GM12878 (cell line): ENCODE results near the gene ZNF723. TPM values are rescaled to one million over a fixed set of nuclear protein-coding genes. Genes with fewer than 3 reads are reported as not detected.

ENCODE experiments used
- ATAC-seq: fragments of 200-7000 bp; cut with Tn5 transposase; 3 replicates; pipeline ENCODE4 v1.9.1; 2020; ENCODE audit warnings: mild to moderate bottlenecking, moderate library complexity
- BruUV-seq: library from RNA; stranded (reverse); fragments of 400-500 nt; replicated peaks from 2 replicates; lab custom pipeline; 2021; lab: Mats Ljungman, UMichigan
- CTCF ChIA-PET: fragments of 300-600 bp; sonication (Branson Sonifier 250); formaldehyde crosslinking; extraction: SDS; loops from one replicate; lab custom pipeline; 2021; ENCODE audit warnings: inconsistent platforms; lab: Yijun Ruan, JAX
- POLR2A ChIA-PET: fragments of 350-600 bp; formaldehyde crosslinking; extraction: SDS; loops from one replicate; lab custom pipeline; 2021; ENCODE audit warnings: inconsistent platforms; lab: Charles Lee
- RAD21 ChIA-PET: fragments of 300-600 bp; sonication (Branson Sonifier 250); formaldehyde crosslinking; loops from one replicate; lab custom pipeline; 2023; ENCODE audit warnings: antibody characterized with exemption; ENCODE audit not compliant: unreplicated experiment; lab: Charles Lee
- SMC1A ChIA-PET: fragments of 300-600 bp; sonication (Branson Sonifier 250); formaldehyde crosslinking; loops from one replicate; lab custom pipeline; 2023; ENCODE audit not compliant: unreplicated experiment, uncharacterized antibody; lab: Charles Lee
- DNase-seq: peaks from one replicate; pipeline ENCODE4 v3.0.0-alpha.2; 2011; ENCODE audit warnings: low read depth, low spot score
- FAIRE-seq: peaks from 3 replicates; lab custom pipeline; 2011; peaks lifted over from hg19 to GRCh38; lab: Jason Lieb, UNC
- H2AFZ ChIP-seq: 2 replicates; pipeline ENCODE4 v1.6.0; 2011; ENCODE audit warnings: low read depth, low read length, control low read depth; ENCODE audit not compliant: control insufficient read depth
- H3K27ac ChIP-seq: 2 replicates; pipeline ENCODE4 v1.5.1; 2011; ENCODE audit warnings: control low read depth; ENCODE audit not compliant: control insufficient read depth, insufficient read depth
- H3K27me3 ChIP-seq, 2 experiments: replicated peaks in 1 of 2; 2 replicates each; pipeline versions ENCODE4 v1.6.0 to v1.6.1; 2011; ENCODE audit warnings: low read length in 1 of 2; ENCODE audit not compliant: control insufficient read depth in 2 of 2, insufficient read depth in 2 of 2
- H3K36me3 ChIP-seq, 2 experiments: 2 replicates each; pipeline ENCODE4 v1.5.1; 2011; ENCODE audit warnings: low read length in 1 of 2; ENCODE audit not compliant: control insufficient read depth in 2 of 2, insufficient read depth in 2 of 2
- H3K4me1 ChIP-seq: 2 replicates; pipeline ENCODE4 v1.6.1; 2011; ENCODE audit warnings: mild to moderate bottlenecking, low read length, moderate library complexity, mixed read lengths; ENCODE audit not compliant: control insufficient read depth, insufficient read depth
- H3K4me2 ChIP-seq: 2 replicates; pipeline ENCODE4 v1.6.0; 2011; ENCODE audit warnings: control low read depth; ENCODE audit not compliant: control insufficient read depth, insufficient read depth
- H3K4me3 ChIP-seq: fragments of 200-600 bp; sonication (generic); 2 replicates; pipeline ENCODE4 v1.5.1; 2016
- H3K79me2 ChIP-seq: 2 replicates; pipeline ENCODE4 v1.6.0; 2011; ENCODE audit warnings: low read length; ENCODE audit not compliant: control insufficient read depth, insufficient read depth
- H3K9ac ChIP-seq: 2 replicates; pipeline ENCODE4 v1.8.0; 2011; ENCODE audit warnings: low read length, control low read depth, mixed read lengths; ENCODE audit not compliant: control insufficient read depth, insufficient read depth
- H3K9me3 ChIP-seq: replicated peaks from 3 replicates; pipeline ENCODE4 v1.5.1; 2011; ENCODE audit warnings: mild to moderate bottlenecking, low read length; ENCODE audit not compliant: control insufficient read depth, insufficient read depth
- H4K20me1 ChIP-seq: 2 replicates; pipeline ENCODE4 v1.6.0; 2011; ENCODE audit not compliant: control insufficient read depth, insufficient read depth
- BACH1 ChIP-seq: fragments of 450-650 bp; IDR thresholded peaks from 2 replicates; pipeline ENCODE4 v1.6.1; 2017; ENCODE audit warnings: mild to moderate bottlenecking, borderline replicate concordance
- BHLHE40 ChIP-seq, 2 experiments: fragments of 450-650 bp in 1 of 2; IDR thresholded peaks; 2 replicates each; pipeline ENCODE4 v1.6.1; 2011 to 2017; ENCODE audit warnings: low read depth in 2 of 2, borderline replicate concordance in 1 of 2, improper control_type of control experiment in 1 of 2, low read length in 1 of 2, mild to moderate bottlenecking in 1 of 2
- CBFB ChIP-seq: IDR thresholded peaks from 2 replicates; pipeline ENCODE4 v1.6.1; 2016; ENCODE audit warnings: antibody characterized with exemption, low read depth
- DPF2 ChIP-seq: fragments of 450-650 bp; IDR thresholded peaks from 2 replicates; pipeline ENCODE4 v1.6.1; 2017; ENCODE audit warnings: mild to moderate bottlenecking
- EP300 ChIP-seq, 2 experiments: fragments of 150-350 bp in 1 of 2; IDR thresholded peaks; 2 replicates each; pipeline ENCODE4 v1.6.1; 2011 to 2012; ENCODE audit warnings: low read depth in 2 of 2, low read length in 2 of 2, borderline replicate concordance in 1 of 2, improper control_type of control experiment in 1 of 2, inconsistent platforms in 1 of 2; ENCODE audit not compliant: control insufficient read depth in 1 of 2
- EZH2 ChIP-seq: IDR thresholded peaks from 2 replicates; pipeline ENCODE4 v1.6.1; 2012; ENCODE audit warnings: low read depth, mild to moderate bottlenecking, control low read depth, inconsistent platforms, low read length, borderline replicate concordance; ENCODE audit not compliant: control insufficient read depth
- GABPA ChIP-seq: IDR thresholded peaks from 2 replicates; pipeline ENCODE4 v1.6.1; 2014; ENCODE audit warnings: antibody characterized with exemption, low read depth, mild to moderate bottlenecking, inconsistent platforms
- GATAD2B ChIP-seq: fragments of 450-650 bp; conservative IDR thresholded peaks from 2 replicates; pipeline ENCODE4 v1.6.1; 2017; ENCODE audit warnings: low read depth, mild to moderate bottlenecking, moderate library complexity
- NBN ChIP-seq: fragments of 450-650 bp; IDR thresholded peaks from 2 replicates; pipeline ENCODE4 v1.6.1; 2016
- PAX8 ChIP-seq: fragments of 450-650 bp; IDR thresholded peaks from 2 replicates; pipeline ENCODE4 v1.6.1; 2017; ENCODE audit warnings: mild to moderate bottlenecking, moderate library complexity
- POLR2AphosphoS2 ChIP-seq: IDR thresholded peaks from 2 replicates; pipeline ENCODE4 v1.6.1; 2011; ENCODE audit warnings: low read depth, mild to moderate bottlenecking, low read length, improper control_type of control experiment, moderate library complexity
- RAD21 ChIP-seq: IDR thresholded peaks from 2 replicates; pipeline ENCODE4 v1.6.1; 2011; ENCODE audit warnings: mild to moderate bottlenecking, low read depth, low read length, moderate library complexity; ENCODE audit not compliant: insufficient read depth
- SUPT20H ChIP-seq: IDR thresholded peaks from 2 replicates; pipeline ENCODE4 v1.6.1; 2011; ENCODE audit warnings: low read depth, mild to moderate bottlenecking, low read length, moderate library complexity, borderline replicate concordance; ENCODE audit not compliant: control insufficient read depth
- TCF12 ChIP-seq: IDR thresholded peaks from 2 replicates; pipeline ENCODE4 v1.6.1; 2011; ENCODE audit warnings: low read depth, mild to moderate bottlenecking, low read length
- YY1 ChIP-seq: IDR thresholded peaks from 2 replicates; pipeline ENCODE4 v1.6.1; 2011; ENCODE audit warnings: low read depth, mild to moderate bottlenecking, low read length
- WGBS: methylation state at CpG from one replicate; pipeline ENCODE4 v1.1.6; 2016; ENCODE audit warnings: low lambda C conversion rate; ENCODE audit not compliant: insufficient replicate concordance, insufficient coverage; ENCODE audit errors: missing lambda C conversion rate; 5-methylcytosine and 5-hydroxymethylcytosine counted together
- in situ Hi-C: fragments of 300-500 bp; cut with MboI; formaldehyde crosslinking; loops from 9 replicates; pipeline ENCODE4 v1.14.3; 2018; ENCODE audit warnings: mixed read lengths
- intact Hi-C: fragments of 100-400 bp; cut with micrococcal nuclease; formaldehyde crosslinking; loops from one replicate; pipeline ENCODE4 v1.14.2; 2022; ENCODE audit not compliant: unreplicated experiment
- polyA plus RNA-seq, 11 experiments: library from polyadenylated mRNA; depleted of rRNA in 4 of 11; unstranded in 6 of 11; stranded (reverse) in 5 of 11; fragments of >200 nt; fragmentation: Nextera tagmentation in 4 of 11; fragmentation: Illumina TruSeq in 1 of 11; extraction: Ambion mirVana in 4 of 11; extraction: Trizol in 1 of 11; gene quantifications; 1 replicate in 1 of 11; 2 replicates in 10 of 11; pipeline versions ENCODE4 v1.2.1 to v1.2.3, GENCODE V29; 2011 to 2016; ENCODE audit warnings: inconsistent platforms in 2 of 11, missing spikeins in 2 of 11, low read depth in 1 of 11
- total RNA-seq, 4 experiments: library from RNA; depleted of rRNA in 3 of 4; stranded (reverse); fragments of >200 nt in 3 of 4; fragmentation: Illumina TruSeq in 1 of 4; extraction: Trizol in 1 of 4; gene quantifications; 2 replicates each; pipeline versions ENCODE4 v1.2.1 to v1.2.3, GENCODE V29; 2013 to 2021
- TF ChIP-seq, protein P1 (sequence below): fragments of 450-650 bp; IDR thresholded peaks from 2 replicates; pipeline ENCODE4 v1.6.1; 2017; ENCODE audit warnings: mild to moderate bottlenecking
- TF ChIP-seq, protein P2 (sequence below): fragments of 450-650 bp; formaldehyde crosslinking; IDR thresholded peaks from 2 replicates; pipeline ENCODE4 v1.5.0; 2022; ENCODE audit warnings: mild to moderate bottlenecking, missing genetic modification characterization
- TF ChIP-seq, protein P3 (sequence below): IDR thresholded peaks from 2 replicates; pipeline ENCODE4 v1.6.1; 2011; ENCODE audit warnings: low read depth, mild to moderate bottlenecking, low read length, moderate library complexity, borderline replicate concordance; ENCODE audit errors: extremely low read depth

The ZNF723 gene
- total and polyA plus RNA-seq, 10 of the 15 experiments (the other 5 are each of a cell fraction or from before 2014, with no cell fraction given), result not detected

DNA sequence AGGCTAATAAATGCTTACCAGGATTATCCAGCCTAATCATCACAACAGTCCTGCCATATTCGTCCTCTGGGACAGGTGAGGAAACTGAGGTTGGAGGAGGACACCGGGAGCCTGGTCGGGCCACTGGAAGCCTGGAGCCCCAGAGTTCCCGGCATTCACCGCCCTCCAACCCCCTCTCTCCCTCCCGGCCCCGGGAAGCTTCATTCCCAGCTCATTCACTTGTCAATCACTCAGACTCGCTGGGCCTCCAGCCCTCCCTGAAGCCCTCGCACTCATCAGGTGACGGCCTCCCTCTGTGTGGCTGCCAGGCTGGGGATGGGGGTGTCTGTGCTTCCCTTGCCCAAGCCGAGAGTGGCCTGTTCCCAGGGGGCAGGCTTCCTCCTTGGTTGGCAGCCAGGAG lies 25.7 kb upstream of the ZNF723 start:
- intact Hi-C loops, result no loop called here
- WGBS, result 28% methylated on average over 11 of the region's 11 CpGs
- H3K27me3 ChIP-seq, result no peaks in the 10 kb centered on the region
- no peak overlapping the region for H3K4me2 ChIP-seq
- no peaks in the 10 kb centered on the region for H3K4me1 ChIP-seq
- POLR2A ChIA-PET, result no interaction called here
- SMC1A ChIA-PET, result no interaction called here
- no peak for ATAC-seq
- RAD21 ChIA-PET, result no interaction called here
- no peaks in the 10 kb centered on the region for H3K79me2 ChIP-seq
- H3K36me3 ChIP-seq, result no peaks in the 10 kb centered on the region
- no peak for FAIRE-seq
- H3K9me3 ChIP-seq, result no peaks in the 10 kb centered on the region; the same call in 2 of the 3 replicates
- H3K27ac ChIP-seq, result no peak overlapping the region
- CTCF ChIA-PET, result no interaction called here
- no TSS peak for BruUV-seq
- TF ChIP-seq RAD21 (no peak), CBFB (no peak), GABPA (no peak), TCF12 (no peak), DPF2 (no peak), SUPT20H (no peak), BHLHE40 (IDR thresholded peaks at IDR 0.05; ENCODE audit: borderline replicate concordance in 1 of 2, low read depth in 2 of 2, low read length in 1 of 2) (no peak), YY1 (no peak), NBN (no peak), BACH1 (no peak), PAX8 (no peak), GATAD2B (no peak), EP300 (IDR thresholded peaks at IDR 0.05; ENCODE audit: borderline replicate concordance in 1 of 2, control insufficient read depth in 1 of 2, low read depth in 2 of 2, low read length in 2 of 2) (no peak), POLR2AphosphoS2 (no peak), EZH2 (no peak)
- TF ChIP-seq, protein P1, sequence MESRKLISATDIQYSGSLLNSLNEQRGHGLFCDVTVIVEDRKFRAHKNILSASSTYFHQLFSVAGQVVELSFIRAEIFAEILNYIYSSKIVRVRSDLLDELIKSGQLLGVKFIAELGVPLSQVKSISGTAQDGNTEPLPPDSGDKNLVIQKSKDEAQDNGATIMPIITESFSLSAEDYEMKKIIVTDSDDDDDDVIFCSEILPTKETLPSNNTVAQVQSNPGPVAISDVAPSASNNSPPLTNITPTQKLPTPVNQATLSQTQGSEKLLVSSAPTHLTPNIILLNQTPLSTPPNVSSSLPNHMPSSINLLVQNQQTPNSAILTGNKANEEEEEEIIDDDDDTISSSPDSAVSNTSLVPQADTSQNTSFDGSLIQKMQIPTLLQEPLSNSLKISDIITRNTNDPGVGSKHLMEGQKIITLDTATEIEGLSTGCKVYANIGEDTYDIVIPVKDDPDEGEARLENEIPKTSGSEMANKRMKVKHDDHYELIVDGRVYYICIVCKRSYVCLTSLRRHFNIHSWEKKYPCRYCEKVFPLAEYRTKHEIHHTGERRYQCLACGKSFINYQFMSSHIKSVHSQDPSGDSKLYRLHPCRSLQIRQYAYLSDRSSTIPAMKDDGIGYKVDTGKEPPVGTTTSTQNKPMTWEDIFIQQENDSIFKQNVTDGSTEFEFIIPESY, result no peak
- TF ChIP-seq, protein P2, sequence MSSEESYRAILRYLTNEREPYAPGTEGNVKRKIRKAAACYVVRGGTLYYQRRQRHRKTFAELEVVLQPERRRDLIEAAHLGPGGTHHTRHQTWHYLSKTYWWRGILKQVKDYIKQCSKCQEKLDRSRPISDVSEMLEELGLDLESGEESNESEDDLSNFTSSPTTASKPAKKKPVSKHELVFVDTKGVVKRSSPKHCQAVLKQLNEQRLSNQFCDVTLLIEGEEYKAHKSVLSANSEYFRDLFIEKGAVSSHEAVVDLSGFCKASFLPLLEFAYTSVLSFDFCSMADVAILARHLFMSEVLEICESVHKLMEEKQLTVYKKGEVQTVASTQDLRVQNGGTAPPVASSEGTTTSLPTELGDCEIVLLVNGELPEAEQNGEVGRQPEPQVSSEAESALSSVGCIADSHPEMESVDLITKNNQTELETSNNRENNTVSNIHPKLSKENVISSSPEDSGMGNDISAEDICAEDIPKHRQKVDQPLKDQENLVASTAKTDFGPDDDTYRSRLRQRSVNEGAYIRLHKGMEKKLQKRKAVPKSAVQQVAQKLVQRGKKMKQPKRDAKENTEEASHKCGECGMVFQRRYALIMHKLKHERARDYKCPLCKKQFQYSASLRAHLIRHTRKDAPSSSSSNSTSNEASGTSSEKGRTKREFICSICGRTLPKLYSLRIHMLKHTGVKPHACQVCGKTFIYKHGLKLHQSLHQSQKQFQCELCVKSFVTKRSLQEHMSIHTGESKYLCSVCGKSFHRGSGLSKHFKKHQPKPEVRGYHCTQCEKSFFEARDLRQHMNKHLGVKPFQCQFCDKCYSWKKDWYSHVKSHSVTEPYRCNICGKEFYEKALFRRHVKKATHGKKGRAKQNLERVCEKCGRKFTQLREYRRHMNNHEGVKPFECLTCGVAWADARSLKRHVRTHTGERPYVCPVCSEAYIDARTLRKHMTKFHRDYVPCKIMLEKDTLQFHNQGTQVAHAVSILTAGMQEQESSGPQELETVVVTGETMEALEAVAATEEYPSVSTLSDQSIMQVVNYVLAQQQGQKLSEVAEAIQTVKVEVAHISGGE (CRISPR knock-in tag), result no peak
- TF ChIP-seq, protein P3, sequence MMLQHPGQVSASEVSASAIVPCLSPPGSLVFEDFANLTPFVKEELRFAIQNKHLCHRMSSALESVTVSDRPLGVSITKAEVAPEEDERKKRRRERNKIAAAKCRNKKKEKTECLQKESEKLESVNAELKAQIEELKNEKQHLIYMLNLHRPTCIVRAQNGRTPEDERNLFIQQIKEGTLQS, result no peak
- TF ChIP-seq, all 136 proteins: peak for 0
- Histone ChIP-seq H4K20me1 (no peaks in the 10 kb centered on the region), H2AFZ (no peak overlapping the region), H3K4me3 (no peak overlapping the region), H3K9ac (no peak overlapping the region)
- in situ Hi-C loops, result no loop called here
- DNase-seq, result no peak
